Posterior vena cava (tissue), 2 donors: ENCODE results near the gene HSF2BP. TPM values are rescaled to one million over a fixed set of nuclear protein-coding genes. Genes with fewer than 3 reads are reported as not detected.
"Not testable (repeated sequence)": the region's sequence is repeated elsewhere in the genome, so short reads cannot be mapped to it uniquely, and the experiment has no call there.

Source experiments
- DNase-seq: peaks from one replicate; pipeline ENCODE4 v3.0.0-alpha.2; 2020; ENCODE audit warnings: low spot score
- intact Hi-C, 2 donors: fragments of 100-400 bp; cut with DNase I; formaldehyde crosslinking; loops; one replicate each; pipeline versions ENCODE4 v1.14.1 to v1.14.2; 2022 to 2023
- total RNA-seq, 2 donors: library from RNA; stranded (reverse); fragmentation: NEBNext Ultra II Directional; extraction: Animal tissue kit (Norgen Biotek cat#: 25700); gene quantifications; one replicate each; pipeline ENCODE4 v1.2.1, GENCODE V29; 2021
- donor health status: DM: yes; HTN: yes; CAD: no.
- donor health status: DM: yes; HTN: yes; CAD: no.

The HSF2BP gene
- total RNA-seq, 2 donors from 2014 or later: 0.46 to 0.48 TPM

DNA sequence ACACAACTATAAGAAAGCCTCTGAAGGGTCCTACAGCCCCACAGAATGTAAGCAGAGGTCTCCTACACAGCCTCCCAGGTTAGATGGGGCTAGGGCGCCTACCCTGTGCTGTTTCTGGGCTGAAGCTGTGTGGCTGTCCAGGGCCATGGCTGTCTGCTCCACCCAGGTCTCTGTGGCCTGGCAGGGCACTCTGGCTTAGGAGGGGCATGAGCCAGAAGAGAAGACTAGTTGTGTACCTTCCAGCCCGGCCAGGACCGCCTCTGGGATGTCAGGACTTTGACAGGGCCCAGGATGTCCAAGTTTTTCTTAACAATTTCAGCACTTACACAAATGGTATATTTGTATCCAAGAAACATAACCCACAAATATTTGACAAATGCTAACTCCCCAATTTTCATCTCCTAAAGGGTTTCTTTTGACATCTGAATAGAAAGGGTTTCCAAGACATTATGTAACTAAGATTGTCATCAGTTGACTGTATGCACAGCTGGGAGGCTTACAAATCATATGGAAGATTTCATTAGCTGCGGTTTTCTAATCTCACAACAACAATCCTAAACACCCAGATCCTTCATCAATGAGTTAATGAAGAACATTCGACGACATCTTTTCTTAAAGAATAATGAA is 80.5 kb downstream of the HSF2BP start:
- DNase-seq: no peak
- intact Hi-C loops: no loop called here

DNA sequence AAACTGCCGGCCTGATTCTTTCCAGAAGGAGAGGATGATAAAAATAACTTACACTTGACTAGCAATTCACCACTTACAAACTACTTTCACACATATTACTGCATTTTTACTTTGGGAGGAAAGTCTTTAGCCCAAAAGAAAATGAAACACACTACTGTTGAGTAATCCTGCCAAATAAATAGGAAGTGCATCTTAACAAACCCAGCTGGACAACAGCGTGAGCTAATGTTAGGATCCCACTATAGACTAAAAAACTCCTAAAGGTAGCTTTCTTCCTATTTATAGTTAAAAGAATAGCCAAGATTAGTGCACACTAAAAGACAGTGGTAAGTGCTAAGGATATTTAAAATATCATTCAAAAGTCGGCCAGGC is 83.8 kb downstream of the HSF2BP start:
- intact Hi-C loops: no loop called here

DNA sequence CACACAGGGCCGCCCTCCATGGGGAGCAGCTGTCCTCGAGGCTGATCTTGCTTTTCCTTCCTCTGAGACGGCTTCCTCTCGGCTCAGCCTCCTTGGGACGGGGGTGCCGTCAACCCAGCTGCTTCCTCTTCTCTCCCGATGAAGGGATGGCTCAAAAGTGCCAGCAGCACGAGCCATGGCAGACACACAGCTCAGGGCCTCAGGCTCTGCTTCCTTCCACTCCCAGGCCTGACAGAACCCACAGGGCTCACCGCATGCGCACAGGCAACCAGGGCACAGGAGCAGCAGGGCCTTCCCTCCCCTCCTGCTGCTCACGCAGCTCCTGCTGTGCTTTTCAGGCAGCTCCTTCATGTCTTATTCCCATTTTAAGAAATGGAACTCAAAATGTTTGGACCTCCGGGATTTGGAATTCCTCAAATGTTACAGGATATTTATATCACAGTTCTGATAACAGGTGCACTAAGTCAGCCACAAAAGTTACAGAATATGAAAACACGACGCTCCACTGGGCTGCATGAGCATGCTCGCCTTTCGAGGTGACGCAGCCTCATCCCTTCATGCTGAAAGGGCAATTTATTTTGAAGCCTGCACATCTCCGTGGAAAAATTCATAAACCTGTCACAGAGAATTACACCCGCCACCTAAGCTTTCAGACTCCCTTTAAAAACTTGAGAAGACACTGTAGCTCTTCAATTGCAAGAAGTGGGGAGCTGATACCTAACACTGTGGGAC is 84.4 kb downstream of the HSF2BP start:
- intact Hi-C loops: no loop called here
- no peak for DNase-seq

More for the DNA sequence above, 83.8 kb downstream of the HSF2BP start:
- DNase-seq: no peak

DNA sequence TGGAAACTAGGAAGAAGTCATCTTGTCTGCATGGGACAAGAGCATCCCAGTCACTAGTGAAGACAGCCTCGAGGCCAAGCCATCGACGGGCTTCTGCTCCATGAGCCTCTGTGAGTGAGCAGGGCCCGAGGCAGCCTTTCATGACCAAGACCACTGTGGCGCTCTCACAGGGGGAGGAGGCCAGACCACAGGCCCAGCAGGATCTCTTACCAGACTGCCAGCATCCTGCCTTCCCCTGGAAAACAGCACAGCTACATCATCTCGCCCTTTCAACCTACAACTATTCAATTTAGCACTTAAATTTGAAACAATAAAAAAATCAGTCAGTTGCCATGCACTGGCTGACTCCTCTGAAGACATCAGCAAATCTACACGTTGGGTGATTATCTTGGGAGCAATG is 85.4 kb downstream of the HSF2BP start:
- DNase-seq: no peak
- intact Hi-C loops: no loop called here

DNA sequence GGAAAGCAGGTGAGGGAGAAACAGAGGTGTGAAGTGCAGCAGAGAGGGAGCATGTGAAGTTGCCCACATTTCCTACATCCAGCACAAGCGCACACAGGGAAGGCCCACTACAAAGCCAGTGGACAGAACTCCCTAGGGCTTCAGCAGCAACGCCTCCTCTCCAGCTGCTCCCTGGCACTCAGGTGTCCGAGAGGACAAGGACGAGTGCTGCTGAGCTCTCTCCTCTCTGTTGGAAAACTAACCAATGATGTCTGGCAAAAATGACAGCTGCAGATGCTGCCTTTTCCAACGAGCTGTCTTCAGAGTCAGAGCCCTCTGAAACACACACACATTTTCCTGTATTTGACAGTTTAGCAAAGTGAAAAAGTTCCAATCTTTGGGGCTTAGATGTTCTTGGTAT is 86.8 kb downstream of the HSF2BP start:
- intact Hi-C loops: no loop called here
- no peak for DNase-seq

DNA sequence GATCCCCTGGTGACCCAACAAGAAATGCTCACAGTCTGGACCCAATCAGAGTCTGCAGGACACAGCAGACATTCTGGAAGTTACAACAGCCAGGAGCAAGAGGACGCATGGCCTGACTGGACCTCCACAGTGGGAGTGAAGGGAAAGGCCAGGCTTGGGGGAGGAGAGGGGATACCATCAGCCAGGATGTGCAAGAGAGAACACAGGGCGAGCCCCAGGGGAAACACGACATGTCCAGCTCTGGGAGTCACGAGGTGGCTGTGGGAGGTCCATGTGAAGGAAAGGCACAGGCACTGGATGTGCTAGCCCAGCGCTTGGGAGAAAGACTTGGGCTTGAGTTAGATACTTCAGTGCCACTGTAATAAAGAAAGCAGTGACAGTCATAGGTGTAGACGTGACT is 87.3 kb downstream of the HSF2BP start:
- intact Hi-C loops: no loop called here
- DNase-seq: no peak

DNA sequence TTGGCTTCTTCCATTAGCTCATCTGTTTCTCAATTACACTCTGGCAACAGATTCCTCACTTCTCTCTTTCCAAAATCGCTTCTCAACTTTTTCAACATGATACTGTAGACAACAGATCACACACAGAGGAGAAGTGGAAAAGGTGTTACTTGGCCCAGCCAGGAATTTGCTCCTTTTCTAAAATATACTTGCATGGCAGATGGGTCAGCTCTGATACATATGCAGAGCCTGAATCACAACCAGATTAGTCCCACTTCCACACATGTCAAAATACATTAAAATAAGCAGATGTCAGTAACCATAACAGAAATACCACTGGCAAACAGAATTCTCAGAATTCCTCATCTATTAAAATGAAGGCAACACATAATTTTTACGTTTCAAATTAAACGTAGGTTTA is 89.1 kb downstream of the HSF2BP start:
- intact Hi-C loops, DNase-seq: not testable (repeated sequence)

DNA sequence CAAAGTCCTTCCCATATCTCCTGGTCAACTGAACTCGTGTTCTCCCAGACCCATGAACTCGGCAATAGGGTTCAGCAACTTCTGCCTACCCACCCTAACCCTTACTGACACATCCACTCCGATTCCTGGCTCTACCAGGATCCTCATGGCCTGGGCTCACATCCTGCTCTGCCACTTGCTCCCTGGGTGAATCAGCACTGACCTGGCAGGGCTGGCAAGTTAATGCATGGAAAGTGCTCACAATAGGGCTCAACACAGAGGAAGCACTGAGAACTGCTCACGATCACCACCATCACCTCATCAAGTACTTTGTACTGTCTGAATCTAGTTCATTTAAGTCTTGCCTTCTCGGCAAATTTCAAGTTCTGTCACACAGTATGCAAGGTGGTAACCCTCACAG is 96.8 kb downstream of the HSF2BP start:
- intact Hi-C loops, DNase-seq: not testable (repeated sequence)

DNA sequence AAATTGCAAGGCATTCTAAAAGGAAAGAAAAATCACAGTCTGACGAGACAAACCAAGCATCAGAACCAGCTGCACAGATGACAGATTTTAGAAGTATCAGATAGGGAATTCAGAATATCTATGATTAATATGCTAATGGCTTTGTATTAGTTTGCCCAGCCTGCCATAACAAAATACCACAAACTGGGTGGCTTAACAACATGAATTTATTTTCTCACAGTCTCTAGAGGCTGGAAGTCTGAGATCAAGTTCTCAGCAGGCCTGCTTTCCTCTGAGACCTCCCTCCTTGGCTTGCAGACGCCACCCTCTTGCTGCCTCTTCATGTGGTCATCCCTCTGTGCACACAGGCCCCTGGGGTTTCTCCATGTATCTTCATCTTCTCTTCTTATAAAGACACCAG is 118.7 kb downstream of the HSF2BP start:
- DNase-seq: not testable (repeated sequence)

DNA sequence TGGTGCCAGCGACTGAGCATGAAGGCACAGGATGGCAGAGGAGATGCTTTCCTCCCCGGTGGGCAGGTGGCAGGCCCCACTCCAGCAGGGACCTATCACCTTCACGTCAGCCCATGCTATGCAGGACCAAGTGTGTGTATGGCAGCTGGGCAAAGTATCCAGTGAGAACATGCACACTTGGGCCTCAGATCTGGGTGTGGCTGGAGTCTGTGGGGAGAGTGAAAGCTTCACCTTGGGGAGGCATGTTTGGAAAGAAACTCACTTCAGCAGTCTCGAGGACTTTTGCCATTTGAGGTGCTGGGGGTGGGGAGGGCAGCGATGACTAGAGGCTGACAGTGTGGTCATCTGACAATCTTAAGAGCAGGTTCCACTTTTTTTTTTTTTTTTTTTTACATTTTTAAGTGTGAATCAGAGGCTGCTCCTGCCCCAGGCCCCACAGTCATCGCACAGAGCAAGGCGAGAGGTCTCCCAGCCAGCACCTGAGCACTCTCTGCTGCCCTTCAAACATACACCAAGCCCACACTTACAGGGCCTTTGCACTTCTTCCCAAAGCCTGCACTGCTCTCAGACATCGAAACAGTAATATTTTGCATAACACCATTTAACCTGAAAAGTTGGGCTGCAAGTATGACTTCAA is 136.7 kb downstream of the HSF2BP start:
- intact Hi-C loops, DNase-seq: not testable (repeated sequence)

More for the DNA sequence above, 118.7 kb downstream of the HSF2BP start:
- intact Hi-C loops: not testable (repeated sequence)

DNA sequence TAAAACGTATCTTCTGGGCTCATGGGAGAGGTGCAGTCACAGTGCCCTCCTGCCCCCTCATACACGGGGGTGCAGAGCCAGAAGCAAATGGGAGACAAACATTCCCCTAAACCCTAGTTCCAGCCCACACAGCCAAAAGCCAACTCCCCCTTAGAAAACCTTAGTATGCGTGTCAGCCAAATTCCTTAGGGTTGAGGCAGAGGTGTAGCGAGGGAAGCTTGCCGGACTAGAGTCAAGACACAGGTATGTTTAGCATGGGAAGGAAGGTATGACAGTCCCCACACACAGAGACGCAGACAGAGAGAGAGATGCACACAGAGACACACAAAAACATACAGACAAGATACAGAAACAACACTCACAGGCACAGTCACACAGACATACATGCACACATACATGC is 141.6 kb downstream of the HSF2BP start:
- DNase-seq, intact Hi-C loops: not testable (repeated sequence)

DNA sequence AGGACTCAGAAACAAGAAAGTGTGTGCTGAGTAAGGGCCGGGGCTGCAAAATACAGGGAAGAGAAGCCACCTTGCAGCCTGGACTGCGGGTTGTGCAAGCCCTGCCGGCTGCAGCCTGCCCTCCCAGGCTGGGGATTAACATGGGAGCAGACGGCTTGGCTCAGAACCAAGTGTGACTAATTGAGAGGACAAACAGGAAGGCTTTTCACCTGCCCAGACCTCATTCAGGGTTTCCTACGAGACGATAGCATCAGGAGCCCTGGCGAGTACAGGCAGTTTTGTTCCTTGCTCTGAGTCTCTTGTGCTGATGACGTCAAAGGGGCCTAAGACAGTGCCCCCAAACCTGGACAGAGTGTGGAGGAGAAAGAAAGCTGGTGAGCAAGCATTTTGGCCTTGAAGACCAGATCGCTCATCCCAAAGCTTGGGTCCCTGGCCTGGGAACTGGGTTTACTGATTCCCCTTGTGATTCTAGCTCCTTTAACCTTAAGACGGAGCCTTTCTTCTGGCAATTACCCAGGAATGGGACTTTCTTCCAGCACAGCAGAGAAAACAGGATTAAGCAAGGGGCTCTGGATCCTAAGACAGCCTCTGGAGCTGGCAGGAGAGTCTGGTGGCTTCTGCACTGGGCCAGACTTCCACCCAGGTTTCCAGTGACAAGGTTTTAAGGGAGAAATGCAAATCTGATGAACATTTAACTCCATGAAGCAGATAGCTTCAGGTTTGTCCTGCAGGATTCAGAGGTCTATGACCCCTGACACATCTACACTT is 142.2 kb downstream of the HSF2BP start:
- DNase-seq, intact Hi-C loops: not testable (repeated sequence)

DNA sequence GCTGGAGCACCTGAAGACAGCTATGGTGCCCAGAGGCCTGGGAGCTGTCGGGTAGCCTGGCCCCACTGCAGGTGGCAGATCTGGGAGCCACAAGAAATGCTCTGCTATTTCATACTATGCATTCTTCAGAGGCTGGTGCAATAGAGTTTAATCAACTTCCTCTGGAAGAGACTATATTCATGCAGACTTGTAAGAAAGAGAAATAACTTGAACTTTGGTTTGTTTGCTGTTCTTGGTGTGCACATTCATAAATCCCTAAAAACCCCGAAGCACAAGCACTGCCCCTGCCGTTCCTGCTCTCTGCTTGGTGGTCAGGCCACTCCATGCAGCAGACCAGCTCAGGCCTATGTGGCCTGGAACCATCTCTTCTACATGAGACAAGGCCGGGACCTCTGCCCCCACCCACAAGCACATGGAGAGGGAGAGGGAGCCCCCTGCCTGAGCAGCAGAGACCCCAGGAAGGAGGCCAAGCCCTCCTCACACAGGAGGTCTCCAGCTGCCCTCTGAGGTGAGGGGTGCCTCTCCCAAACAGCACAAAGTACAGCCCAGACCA is 142.9 kb downstream of the HSF2BP start:
- DNase-seq, intact Hi-C loops: not testable (repeated sequence)

DNA sequence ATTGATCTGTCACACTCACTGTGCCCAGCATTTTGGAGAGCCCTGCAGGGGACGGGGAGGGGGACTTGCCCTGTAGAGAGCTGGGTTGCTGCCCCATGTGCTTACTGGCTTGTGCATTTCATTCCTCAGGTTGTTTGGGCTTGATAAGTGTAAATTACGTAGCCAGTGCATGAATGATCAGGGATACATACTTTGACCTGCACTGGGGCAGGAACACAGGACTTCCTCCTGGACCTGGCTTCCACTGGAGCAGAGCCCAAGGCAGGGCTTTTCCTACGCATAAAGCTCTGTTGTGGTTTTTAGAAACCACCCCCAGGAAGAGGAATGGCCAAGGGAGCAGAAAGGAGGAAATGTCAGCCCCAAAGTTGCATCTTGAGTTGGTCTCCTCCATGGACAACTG is 144.5 kb downstream of the HSF2BP start:
- intact Hi-C loops, DNase-seq: not testable (repeated sequence)

DNA sequence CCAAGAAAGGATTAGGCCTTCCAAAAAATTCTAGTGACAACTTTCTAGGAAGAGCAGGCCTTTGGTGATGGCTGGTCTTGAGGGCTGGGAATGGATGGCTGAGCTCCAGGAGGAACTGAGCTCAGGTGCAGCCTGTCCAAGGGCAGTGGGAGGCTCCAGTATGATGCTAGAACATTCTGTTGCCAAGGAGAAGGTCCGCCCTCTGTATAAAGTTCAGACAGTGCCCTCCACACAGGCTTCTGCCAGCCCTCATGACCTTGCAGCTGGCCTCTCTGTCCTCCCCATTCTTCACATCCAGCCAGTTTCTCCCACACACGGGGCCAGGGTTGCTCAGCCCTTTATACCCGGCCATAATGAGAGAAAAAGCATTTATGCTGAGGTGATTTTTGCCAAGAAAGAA is 146.3 kb downstream of the HSF2BP start:
- intact Hi-C loops, DNase-seq: not testable (repeated sequence)

DNA sequence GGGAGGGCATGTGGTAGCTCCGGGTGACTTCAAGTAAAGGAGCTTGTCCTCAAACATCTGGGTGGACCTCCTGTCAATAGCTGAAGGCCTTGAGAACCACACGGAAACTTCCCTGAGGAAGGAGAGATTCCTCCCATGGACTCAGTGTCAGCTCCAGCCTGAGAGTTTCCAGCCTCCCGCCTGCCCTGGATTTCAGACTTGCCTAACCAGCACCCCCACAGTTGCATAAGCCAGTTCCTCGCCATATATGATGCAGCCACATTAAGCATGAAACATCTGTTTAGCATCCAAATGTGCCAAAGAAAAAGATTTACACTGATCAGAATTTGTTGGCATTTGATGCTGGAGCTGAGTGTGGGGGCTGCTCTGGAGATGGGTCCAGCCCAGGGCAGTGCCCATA is 148.1 kb downstream of the HSF2BP start:
- intact Hi-C loops, DNase-seq: not testable (repeated sequence)

DNA sequence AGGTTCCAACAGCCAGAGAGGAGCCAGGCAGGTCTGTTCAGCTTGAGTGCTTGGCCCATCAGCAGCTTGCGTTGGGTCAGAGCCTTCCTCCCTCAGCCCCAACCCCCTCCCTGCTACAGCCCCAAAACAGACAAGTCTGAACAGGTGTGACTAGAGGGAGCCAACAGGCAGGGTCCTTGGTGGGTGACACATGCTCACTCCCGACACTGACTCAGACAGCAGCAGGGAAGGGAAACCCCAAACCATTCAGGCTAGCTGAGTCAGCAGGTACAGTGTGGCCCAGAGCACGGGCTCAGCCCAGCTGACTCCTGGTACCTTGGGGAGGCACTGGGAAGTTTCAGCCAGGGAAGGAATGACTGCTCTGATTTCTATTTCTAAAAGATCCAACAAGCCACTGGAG is 148.6 kb downstream of the HSF2BP start:
- DNase-seq, intact Hi-C loops: not testable (repeated sequence)

DNA sequence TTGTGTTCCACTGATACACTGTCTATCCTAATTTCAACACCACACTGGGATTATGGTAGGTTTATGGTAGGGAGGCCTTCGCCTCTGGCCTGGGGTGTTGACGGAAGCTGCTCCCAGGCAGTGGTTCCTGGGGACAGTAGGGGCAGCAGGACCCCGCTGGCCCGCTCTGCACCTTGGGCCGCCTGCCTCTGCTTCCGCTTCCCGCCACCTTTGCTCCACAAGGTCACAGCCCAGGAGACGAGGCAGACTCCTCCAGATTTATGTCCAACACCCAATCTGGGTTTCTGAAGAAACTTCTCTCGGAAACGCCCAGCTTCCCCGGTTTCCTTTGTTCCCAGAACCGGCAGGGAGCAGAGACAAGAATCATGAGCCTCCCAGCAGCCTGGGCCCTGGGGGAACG is 155.4 kb downstream of the HSF2BP start:
- intact Hi-C loops, DNase-seq: not testable (repeated sequence)

DNA sequence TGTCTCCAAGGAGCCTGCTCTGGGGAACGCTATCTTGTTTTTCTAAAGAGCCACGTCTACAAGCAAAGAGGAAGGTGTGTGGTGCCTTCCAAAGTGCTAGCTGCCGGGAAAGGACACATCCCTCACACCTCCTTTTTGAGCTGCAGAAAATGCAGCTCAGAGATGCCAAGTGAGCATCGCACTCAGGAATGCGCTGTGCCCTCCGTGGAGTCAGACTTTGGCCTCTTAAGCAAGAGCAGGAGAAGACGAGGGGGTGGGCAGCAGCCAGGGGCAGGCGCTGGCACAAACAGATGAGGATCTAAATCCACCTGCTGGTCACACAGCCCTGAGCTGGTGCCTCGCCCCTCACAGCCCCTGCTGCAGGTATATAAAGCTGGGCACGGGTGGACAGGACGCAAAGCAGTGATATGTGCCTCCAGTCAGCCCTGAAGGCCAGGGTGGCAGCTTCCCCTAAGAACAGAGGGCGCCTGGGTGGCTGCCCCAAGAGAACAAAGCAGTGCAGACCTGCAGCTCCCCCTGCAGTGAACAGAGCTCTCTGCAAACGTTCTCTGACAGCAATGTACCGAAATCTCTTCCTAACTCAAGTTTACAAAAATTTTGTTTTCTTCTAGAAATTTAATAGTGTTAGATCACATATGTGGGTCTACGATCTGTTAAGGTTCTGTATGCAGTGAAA is 156.1 kb downstream of the HSF2BP start:
- intact Hi-C loops, DNase-seq: not testable (repeated sequence)
